ENCODE data around the gene MAN1C1.
"Not testable (repeated sequence)": the region's sequence is repeated elsewhere in the genome, so short reads cannot be mapped to it uniquely, and the experiment has no call there.

Gene MAN1C1

GRCh38 chr1:25694167-25695007 is 77.8 kb downstream of the MAN1C1 start:
- in situ Hi-C loops (cut with HindIII; ENCODE audit: low sequenced_read_pairs) = no loop called here

DNA sequence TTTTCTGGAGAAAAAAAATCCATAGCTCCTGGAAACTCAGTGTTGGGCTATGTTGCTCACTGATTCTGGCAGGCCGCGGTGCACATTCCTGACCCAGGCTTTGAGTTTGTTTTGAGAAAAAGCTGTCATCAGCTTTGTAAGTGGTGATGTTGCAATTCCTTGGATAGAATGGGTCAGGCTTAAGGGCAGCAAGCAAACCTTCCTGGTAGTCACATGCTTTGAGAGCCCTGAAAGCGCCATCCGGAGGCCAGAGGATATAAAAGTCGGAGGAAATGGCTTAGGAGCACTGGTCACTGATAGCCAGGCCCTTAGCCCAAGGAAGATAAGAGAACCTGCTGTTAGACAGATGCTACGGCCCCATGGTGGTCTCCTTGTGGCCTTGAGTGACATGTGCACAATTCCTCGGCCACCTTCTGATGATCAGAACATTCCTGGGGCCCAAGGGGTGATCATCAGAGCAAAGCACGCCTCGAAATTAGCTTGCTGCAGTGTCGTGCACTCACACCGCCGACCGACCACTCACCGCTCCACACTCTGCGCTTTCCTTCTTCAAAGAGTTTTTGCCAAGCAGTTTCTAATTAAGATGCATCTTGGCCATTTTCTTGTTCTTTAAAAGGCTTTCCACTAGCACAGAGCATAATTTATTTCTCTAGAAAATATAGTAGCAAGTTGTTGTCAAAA is 78.6 kb downstream of the MAN1C1 start:
- in situ Hi-C loops (cut with HindIII; ENCODE audit: low sequenced_read_pairs) = no loop called here

- in situ Hi-C loops (cut with HindIII; ENCODE audit: low sequenced_read_pairs) = no loop called here
These were observed 79.2 kb downstream of the MAN1C1 start for GRCh38 chr1:25695771-25696311.

DNA sequence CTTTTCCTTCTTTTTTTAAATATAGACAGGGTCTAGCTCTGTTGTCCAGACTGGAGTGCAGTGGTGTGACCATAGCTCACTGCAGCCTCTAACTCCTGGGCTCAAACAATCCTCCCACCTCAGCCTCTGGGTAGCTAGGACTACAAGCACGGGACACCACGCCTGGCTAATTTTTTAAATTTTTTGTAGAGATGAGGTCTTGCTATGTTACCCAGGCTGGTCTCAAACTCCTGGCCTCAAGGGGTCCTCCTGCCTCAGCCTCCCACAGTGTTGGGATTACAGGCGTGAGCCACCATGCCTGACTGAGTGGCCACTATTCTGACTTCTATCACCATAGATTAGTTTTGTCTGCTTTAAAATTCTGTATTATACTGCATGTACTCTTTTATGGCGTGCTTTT is 80.1 kb downstream of the MAN1C1 start:
- in situ Hi-C loops (cut with HindIII; ENCODE audit: low sequenced_read_pairs) = not testable (repeated sequence)

- in situ Hi-C loops (cut with HindIII; ENCODE audit: low sequenced_read_pairs) = no loop called here
These were observed 81.0 kb downstream of the MAN1C1 start for GRCh38 chr1:25697435-25698217.

DNA sequence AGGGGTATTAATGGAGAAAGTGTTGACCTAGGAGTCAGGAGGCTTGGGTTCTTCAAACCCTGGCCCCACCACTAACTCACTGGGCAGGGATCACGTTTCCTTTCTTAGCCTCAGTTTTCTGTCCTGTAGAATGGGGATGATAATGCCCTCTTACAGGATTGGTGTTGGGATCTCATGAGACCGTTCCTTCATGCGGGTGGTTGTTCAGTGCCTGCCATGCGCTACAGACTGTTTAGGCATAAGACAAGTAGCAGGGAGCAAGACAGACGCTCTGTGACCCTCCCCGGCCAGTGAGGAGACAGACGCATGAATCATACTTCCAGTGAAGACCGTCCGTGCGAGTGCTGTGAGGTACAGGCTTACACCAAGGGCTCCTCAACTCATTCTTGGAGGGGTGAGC is 81.7 kb downstream of the MAN1C1 start:
- in situ Hi-C loops (cut with HindIII; ENCODE audit: low sequenced_read_pairs) = no loop called here

DNA sequence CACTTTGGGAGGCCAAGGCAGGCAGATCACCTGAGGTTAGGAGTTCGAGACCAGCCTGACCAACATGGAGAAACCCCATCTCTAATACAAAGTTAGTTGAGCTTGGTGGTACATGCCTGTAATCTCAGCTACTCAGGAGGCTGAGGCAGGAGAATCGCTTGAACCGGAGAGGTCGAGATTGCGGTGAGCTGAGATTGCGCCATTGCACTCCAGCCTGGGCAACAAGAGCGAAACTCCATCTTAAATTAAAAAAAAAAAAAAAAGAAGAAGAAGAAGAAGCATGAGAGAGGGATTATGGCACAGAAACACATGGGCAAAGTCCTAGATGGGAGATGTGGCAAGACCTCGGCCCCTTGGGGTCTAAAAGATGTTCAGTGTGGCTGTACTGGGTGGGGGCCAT is 82.5 kb downstream of the MAN1C1 start:
- in situ Hi-C loops (cut with HindIII; ENCODE audit: low sequenced_read_pairs) = not testable (repeated sequence)

GRCh38 chr1:25699500-25700143 is 83.0 kb downstream of the MAN1C1 start:
- in situ Hi-C loops (cut with HindIII; ENCODE audit: low sequenced_read_pairs) = no loop called here

- in situ Hi-C loops (cut with HindIII; ENCODE audit: low sequenced_read_pairs) = no loop called here
These were observed 83.5 kb downstream of the MAN1C1 start for GRCh38 chr1:25700144-25700523.

GRCh38 chr1:25700626-25701025 is 84.0 kb downstream of the MAN1C1 start:
- in situ Hi-C loops (cut with HindIII; ENCODE audit: low sequenced_read_pairs) = no loop called here

GRCh38 chr1:25701030-25701785 is 84.6 kb downstream of the MAN1C1 start:
- in situ Hi-C loops (cut with HindIII; ENCODE audit: low sequenced_read_pairs) = no loop called here

DNA sequence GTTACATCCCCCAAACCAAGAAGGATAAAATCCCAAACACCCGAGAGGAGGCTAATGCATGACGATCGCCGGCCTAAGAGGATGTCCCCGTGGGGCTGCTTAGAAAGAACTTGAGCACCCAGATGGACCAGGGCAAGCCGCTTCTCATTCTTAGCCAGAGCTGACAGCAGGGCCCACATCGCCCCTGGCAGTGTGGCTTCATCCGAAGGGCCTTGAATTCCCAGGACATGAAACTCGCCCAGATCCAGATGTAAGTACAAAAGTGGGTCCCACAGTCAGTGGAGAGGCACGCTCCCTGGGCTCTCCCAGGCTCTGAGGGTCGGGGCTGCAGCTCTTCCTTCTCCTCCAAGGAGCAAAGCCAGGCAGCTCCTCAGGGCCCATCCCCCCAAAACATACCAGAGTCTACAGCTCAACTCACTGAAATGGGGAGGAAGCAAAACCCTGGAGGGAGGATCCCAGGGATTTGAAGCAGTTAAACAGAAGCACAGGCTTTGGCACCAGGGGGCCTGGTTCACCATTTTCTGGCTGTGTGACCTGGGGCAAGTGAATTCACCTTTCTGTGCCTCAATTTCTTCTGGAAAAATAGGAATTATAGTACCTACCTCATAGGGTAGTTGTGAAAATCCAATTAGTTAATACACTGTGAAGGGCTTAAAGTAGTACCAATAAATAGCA is 85.6 kb downstream of the MAN1C1 start:
- in situ Hi-C loops (cut with HindIII; ENCODE audit: low sequenced_read_pairs) = no loop called here

DNA sequence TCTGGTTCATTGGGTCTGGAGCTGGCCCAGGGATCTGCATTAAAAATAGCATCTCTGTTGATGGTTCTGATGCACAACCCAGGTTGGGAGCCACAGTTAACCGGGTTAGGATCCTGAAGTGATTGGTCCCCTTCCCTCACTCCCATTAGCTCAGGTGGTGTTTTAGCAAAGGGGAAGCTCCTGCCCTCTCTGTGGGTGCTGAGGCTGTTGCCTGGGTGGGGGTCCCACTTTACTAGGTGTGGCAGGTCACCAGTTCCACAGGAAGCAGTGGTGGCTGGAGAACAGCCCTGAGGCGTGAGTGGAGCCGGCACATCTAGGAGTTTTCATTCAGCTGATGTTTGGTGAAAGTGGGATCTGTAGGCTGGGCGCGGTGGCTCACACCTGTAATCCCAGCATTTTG is 86.5 kb downstream of the MAN1C1 start:
- in situ Hi-C loops (cut with HindIII; ENCODE audit: low sequenced_read_pairs) = no loop called here

- in situ Hi-C loops (cut with HindIII; ENCODE audit: low sequenced_read_pairs) = no loop called here
These were observed 87.2 kb downstream of the MAN1C1 start for GRCh38 chr1:25703671-25704266.

DNA sequence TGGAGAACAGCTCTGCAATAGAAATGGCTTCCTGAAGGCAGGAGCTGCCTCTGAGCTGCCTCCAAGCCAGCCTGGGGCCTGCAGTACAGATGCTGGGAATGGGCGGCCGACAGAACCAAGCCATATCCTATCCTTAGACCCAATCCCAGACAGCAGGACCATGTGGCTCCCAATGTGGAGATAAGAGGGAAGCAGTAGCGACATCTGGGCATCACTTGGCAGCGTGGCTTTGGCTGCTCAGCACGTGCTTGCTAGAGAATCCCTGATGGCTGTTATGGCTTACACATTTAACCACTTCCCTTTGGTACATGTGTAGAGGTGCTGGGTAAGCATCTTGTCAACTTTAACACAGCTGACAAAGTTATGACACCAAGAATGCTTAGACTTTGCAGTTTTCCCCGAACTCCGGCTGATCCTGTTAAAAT is 87.7 kb downstream of the MAN1C1 start:
- in situ Hi-C loops (cut with HindIII; ENCODE audit: low sequenced_read_pairs) = no loop called here

DNA sequence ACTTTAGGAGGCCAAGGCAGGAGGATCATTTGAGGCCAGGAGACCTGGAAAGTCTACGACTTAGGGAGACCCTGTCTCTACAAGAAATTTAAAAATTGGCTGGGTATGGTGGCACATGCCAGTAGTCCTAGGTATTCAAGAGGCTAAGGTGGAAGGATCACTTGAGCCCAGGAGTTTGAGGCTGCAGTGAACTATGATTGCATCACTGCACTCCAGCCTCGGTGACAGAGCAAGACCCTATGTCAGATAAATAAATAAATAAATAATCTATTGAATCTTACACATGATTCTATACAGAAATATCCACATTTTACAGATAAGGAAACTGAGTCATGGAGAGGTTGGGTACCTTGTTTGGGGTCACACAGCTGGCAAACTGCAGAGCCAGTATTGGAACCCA is 89.1 kb downstream of the MAN1C1 start:
- in situ Hi-C loops (cut with HindIII; ENCODE audit: low sequenced_read_pairs) = no loop called here

- in situ Hi-C loops (cut with HindIII; ENCODE audit: low sequenced_read_pairs) = no loop called here
These were observed 89.8 kb downstream of the MAN1C1 start for GRCh38 chr1:25706146-25707089.
